ENCODE data around the gene KIF26B. TPM values are rescaled to one million over a fixed set of nuclear protein-coding genes. Genes with fewer than 3 reads are reported as not detected.
A peak's percentile ranks its signal among the peaks of the same experiment; 100 is the strongest.

Gene KIF26B
- total and polyA plus RNA-seq, 2 of the 4 experiments (the other 2 are of a cell fraction): 0.53 to 0.54 TPM

- no peaks in the 10 kb centered on the region for H3K9me3 ChIP-seq (ENCODE audit: control insufficient read depth, insufficient read depth, low read length)
- H4K20me1 ChIP-seq (ENCODE audit: insufficient read depth, low read length): no peaks in the 10 kb centered on the region
- H3K9me1 ChIP-seq (ENCODE audit: insufficient read depth, low read length): no peaks in the 10 kb centered on the region
- POLR2A ChIA-PET (ENCODE audit: unreplicated experiment): no interaction called here
- H2AFZ ChIP-seq (replicated peaks; ENCODE audit: low read length, poor library complexity): no peak overlapping the region
- H3K27me3 ChIP-seq (ENCODE audit: control insufficient read depth, insufficient read depth, low read length): no peaks in the 10 kb centered on the region
- H3K27ac ChIP-seq (ENCODE audit: insufficient read depth, low read length): no peak overlapping the region
- no peaks in the 10 kb centered on the region for H3K79me1 ChIP-seq (ENCODE audit: low read depth in 1 of 2, low read length in 2 of 2)
- H3K9ac ChIP-seq (ENCODE audit: low read depth, low read length): no peak overlapping the region
- no peak overlapping the region for H3K23ac ChIP-seq (ENCODE audit: low read depth, low read length)
- peaks cover 9% of the 10 kb centered on the region; the same call in 1 of the 2 replicates for H3K4me1 ChIP-seq (ENCODE audit: control insufficient read depth, insufficient read depth, low read length)
- no peak overlapping the region for H2BK120ac ChIP-seq (ENCODE audit: low read depth, low read length)
- WGBS, 2 experiments (ENCODE audit: extremely low coverage in 2 of 2, insufficient read length in 1 of 2): 100% methylated on average over 2 of the region's 19 CpGs; no CpG with 5 or more reads in 1 of the 2 experiments
- no peak overlapping the region for H4K91ac ChIP-seq (ENCODE audit: insufficient read depth, low read depth, low read length)
- H2BK20ac ChIP-seq (ENCODE audit: low read depth, low read length): no peak overlapping the region
- H3K4ac ChIP-seq (ENCODE audit: low read depth, low read length): no peak overlapping the region
- peaks cover 19% of the 10 kb centered on the region for H3K36me3 ChIP-seq (ENCODE audit: control insufficient read depth, insufficient read depth, low read length)
- DNase-seq (no peak), ATAC-seq (ENCODE audit: low read depth) (no peak)
- no peak overlapping the region for H2AK9ac ChIP-seq (replicated peaks; ENCODE audit: low read depth, low read length, poor library complexity)
- H3K14ac ChIP-seq (replicated peaks; ENCODE audit: low read depth, low read length): no peak overlapping the region
- no peak overlapping the region for H2BK15ac ChIP-seq (ENCODE audit: low read depth, low read length)
- no peak overlapping the region for H3K4me3 ChIP-seq (ENCODE audit: insufficient read depth, low read depth, low read length)
- TF ChIP-seq MAFK (IDR thresholded peaks at IDR 0.05; ENCODE audit: low read depth, low read length) (no peak), RFX5 (IDR thresholded peaks at IDR 0.05; ENCODE audit: low read depth, low read length) (no peak), CTCF (conservative IDR thresholded peaks at IDR 0.05; ENCODE audit: low read depth, low read length) (no peak), SMC3 (IDR thresholded peaks at IDR 0.05; ENCODE audit: low read depth, low read length) (no peak), MAZ (IDR thresholded peaks at IDR 0.05; ENCODE audit: borderline replicate concordance, low read depth, low read length) (no peak), ELK1 (IDR thresholded peaks at IDR 0.05; ENCODE audit: borderline replicate concordance, low read depth, low read length) (no peak), CEBPB (IDR thresholded peaks at IDR 0.05; ENCODE audit: low read depth, low read length) (no peak), CHD1 (IDR thresholded peaks at IDR 0.05; ENCODE audit: low read depth, low read length) (no peak), BHLHE40 (IDR thresholded peaks at IDR 0.05; ENCODE audit: low read depth, low read length) (no peak)
- no peak overlapping the region for H4K8ac ChIP-seq (ENCODE audit: low read depth in 2 of 2, low read length in 2 of 2)
- no peak overlapping the region for H3K4me2 ChIP-seq (ENCODE audit: low read depth, low read length)
- H3K56ac ChIP-seq (ENCODE audit: extremely low read depth, insufficient read depth, low read length): no peak overlapping the region
- no TSS peak for BruUV-seq (replicated peaks)
- H4K5ac ChIP-seq (ENCODE audit: low read depth, low read length): no peak overlapping the region
- no peak overlapping the region for H2BK5ac ChIP-seq (ENCODE audit: low read depth, low read length, poor library complexity, severe bottlenecking)
- no peak overlapping the region for H3K18ac ChIP-seq (ENCODE audit: low read depth, low read length)
- in situ Hi-C loops (cut with MboI; ENCODE audit: low sequenced_read_pairs) (no loop called here), dilution Hi-C loops (cut with HindIII; ENCODE audit: low sequenced_read_pairs, unreplicated experiment) (no loop called here), intact Hi-C loops (cut with micrococcal nuclease) (no loop called here)
- 0 out of 2 replicates have a peak overlapping the region, but pooled peaks have one; percentile 24 for H2AK5ac ChIP-seq (ENCODE audit: low read depth, low read length)
- CTCF ChIA-PET: no interaction called here
Measured at GRCh38 chr1:245684166-245684565, 529.4 kb downstream of the KIF26B start.

Measured in IMR-90 (cell line).